Suprapubic skin (tissue), 3 donors: ENCODE measurements around the gene KRTAP22-1.

ENCODE experiments used
- POLR2A ChIP-seq, 2 donors: fragments of 450-650 bp; IDR thresholded peaks; one replicate each; pipeline ENCODE4 v1.6.1; 2017; ENCODE audit warnings: antibody characterized with exemption in 2 of 2, mild to moderate bottlenecking in 2 of 2, moderate library complexity in 2 of 2
- TF ChIP-seq, protein P1 (sequence below), 2 donors: fragments of 200-600 bp in 1 of 2; fragments of 450-650 bp in 1 of 2; sonication (generic) in 1 of 2; IDR thresholded peaks; one replicate each; pipeline ENCODE4 v1.5.1; 2016 to 2019; ENCODE audit warnings: antibody characterized with exemption in 2 of 2, mild to moderate bottlenecking in 1 of 2, moderate library complexity in 1 of 2

DNA sequence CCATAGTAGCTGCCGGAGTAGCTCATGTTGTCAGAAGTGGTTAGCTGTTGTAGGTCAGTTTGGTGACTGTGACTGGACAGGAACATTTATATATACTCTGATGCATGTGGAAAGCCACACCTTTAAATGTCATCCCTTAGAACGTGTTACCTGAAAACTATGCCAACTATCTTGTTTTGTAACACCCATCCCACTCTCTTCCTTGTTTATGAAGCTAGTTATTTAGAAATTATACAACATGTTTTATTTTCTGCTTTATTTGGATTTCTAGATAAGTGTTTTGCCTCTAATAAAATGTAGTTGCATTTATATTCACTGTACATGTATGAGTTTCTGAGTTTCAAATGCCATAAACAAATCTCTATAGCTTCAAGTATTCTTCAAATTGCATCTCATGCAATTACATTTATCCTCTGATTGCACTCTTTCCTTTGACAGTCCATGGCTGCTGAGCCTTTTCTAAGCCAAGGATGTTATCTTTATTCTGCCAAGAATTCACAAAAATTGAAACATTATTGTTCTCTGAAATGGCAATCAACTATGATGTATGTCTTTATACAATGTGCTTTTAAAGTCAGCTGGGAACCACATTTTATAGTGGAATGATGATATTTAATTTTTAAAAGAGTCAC lies 39.5 kb upstream of the KRTAP22-1 start, which contains the start of gene KRTAP19-7:
- TF ChIP-seq POLR2A (IDR thresholded peaks at IDR 0.05), result no peak
- TF ChIP-seq, protein P1, sequence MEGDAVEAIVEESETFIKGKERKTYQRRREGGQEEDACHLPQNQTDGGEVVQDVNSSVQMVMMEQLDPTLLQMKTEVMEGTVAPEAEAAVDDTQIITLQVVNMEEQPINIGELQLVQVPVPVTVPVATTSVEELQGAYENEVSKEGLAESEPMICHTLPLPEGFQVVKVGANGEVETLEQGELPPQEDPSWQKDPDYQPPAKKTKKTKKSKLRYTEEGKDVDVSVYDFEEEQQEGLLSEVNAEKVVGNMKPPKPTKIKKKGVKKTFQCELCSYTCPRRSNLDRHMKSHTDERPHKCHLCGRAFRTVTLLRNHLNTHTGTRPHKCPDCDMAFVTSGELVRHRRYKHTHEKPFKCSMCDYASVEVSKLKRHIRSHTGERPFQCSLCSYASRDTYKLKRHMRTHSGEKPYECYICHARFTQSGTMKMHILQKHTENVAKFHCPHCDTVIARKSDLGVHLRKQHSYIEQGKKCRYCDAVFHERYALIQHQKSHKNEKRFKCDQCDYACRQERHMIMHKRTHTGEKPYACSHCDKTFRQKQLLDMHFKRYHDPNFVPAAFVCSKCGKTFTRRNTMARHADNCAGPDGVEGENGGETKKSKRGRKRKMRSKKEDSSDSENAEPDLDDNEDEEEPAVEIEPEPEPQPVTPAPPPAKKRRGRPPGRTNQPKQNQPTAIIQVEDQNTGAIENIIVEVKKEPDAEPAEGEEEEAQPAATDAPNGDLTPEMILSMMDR (IDR thresholded peaks at IDR 0.05), result no peak
